ENCODE data around the gene CCT2. TPM values are rescaled to one million over a fixed set of nuclear protein-coding genes. Genes with fewer than 3 reads are reported as not detected.

CCT2 gene
- total RNA-seq, 1 experiment from 2014 or later = 398 TPM

DNA sequence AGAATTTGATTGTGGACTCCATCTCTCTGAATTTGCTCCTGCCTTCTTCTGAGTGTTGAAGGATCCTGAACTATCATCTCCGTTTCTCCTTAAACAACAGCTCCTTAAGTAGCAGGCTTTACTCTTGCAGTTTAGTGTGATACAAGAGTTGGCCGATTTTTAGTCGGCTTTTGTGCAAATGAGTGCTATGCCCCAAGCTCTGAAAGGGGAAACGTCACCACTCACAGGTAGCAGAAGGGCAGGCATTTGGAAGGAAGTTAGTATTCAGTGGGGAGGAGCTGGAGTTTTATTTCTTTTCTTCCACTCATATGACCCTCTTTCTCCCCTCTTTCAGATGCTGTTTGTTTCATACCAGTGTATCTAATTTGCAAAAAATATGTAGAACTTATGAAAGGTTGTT is 61.9 kb downstream of the CCT2 start (continued):
- TF ChIP-seq REST (IDR thresholded peaks at IDR 0.05; ENCODE audit: low read depth) (no peak), YY1 (IDR thresholded peaks at IDR 0.05; ENCODE audit: extremely low read depth, insufficient replicate concordance, low read depth, low read length) (no peak), EZH2 (IDR thresholded peaks at IDR 0.05) (no peak), ZFX (IDR thresholded peaks at IDR 0.05) (no peak), EGR1 (IDR thresholded peaks at IDR 0.05; ENCODE audit: low read depth) (no peak), CBX3 (IDR thresholded peaks at IDR 0.05; ENCODE audit: low read depth) (no peak)

- H3K4me3 ChIP-seq (replicated peaks in 1 of 2; ENCODE audit: low read depth in 1 of 2, low read length in 2 of 2) = no peak overlapping the region
- H3K79me2 ChIP-seq (ENCODE audit: insufficient read depth, low read length) = no peaks in the 10 kb centered on the region
- H2AFZ ChIP-seq (ENCODE audit: low read depth, low read length, poor library complexity, severe bottlenecking) = no peak overlapping the region
- ChIA-PET CTCF (no interaction called here), POLR2A (no interaction called here), RAD21 (ENCODE audit: low non-redundant PET in 1 of 2, low total read pairs in 2 of 2, uncharacterized antibody in 2 of 2, unreplicated experiment in 2 of 2) (no interaction called here)
- H3K4me1 ChIP-seq (ENCODE audit: control insufficient read depth in 1 of 2, insufficient read depth in 2 of 2, low read length in 2 of 2) = no peaks in the 10 kb centered on the region
- H4K20me1 ChIP-seq (ENCODE audit: insufficient read depth) = no peaks in the 10 kb centered on the region
- no peak overlapping the region for H3K4me2 ChIP-seq (ENCODE audit: low read length)
- intact Hi-C loops (cut with micrococcal nuclease) = no loop called here
- no peak overlapping the region for H3K27ac ChIP-seq (ENCODE audit: low read depth, low read length)
- no peaks in the 10 kb centered on the region for H3K9me3 ChIP-seq (ENCODE audit: control insufficient read depth in 1 of 2, insufficient read depth in 1 of 2, low read depth in 1 of 2, low read length in 2 of 2)
- no peak overlapping the region for H3K9ac ChIP-seq (ENCODE audit: low read length)
- no peak for ATAC-seq
- H3K27me3 ChIP-seq (ENCODE audit: insufficient read depth, low read length) = no peaks in the 10 kb centered on the region
- no peaks in the 10 kb centered on the region for H3K36me3 ChIP-seq (ENCODE audit: control insufficient read depth in 1 of 2, insufficient read depth in 2 of 2, low read length in 2 of 2)
- no peak for DNase-seq (ENCODE audit: low read depth, low spot score)
- no TSS peak for BruUV-seq (replicated peaks)
- H3K9me2 ChIP-seq (ENCODE audit: insufficient read depth) = no peaks in the 10 kb centered on the region
- TF ChIP-seq POLR2A (IDR thresholded peaks at IDR 0.05; ENCODE audit: borderline replicate concordance, extremely low read depth, insufficient read depth, insufficient read length) (no peak), SP1 (IDR thresholded peaks at IDR 0.05; ENCODE audit: low read depth) (no peak), SIN3A (IDR thresholded peaks at IDR 0.05; ENCODE audit: low read depth) (no peak), YY1 (IDR thresholded peaks at IDR 0.05; ENCODE audit: extremely low read depth, insufficient replicate concordance, low read depth, low read length) (no peak), EZH2 (IDR thresholded peaks at IDR 0.05) (no peak), POLR2AphosphoS5 (IDR thresholded peaks at IDR 0.05; ENCODE audit: low read depth, low read length) (no peak), ZNF274 (IDR thresholded peaks at IDR 0.05; ENCODE audit: low read depth, low read length) (no peak), ZFX (IDR thresholded peaks at IDR 0.05) (no peak), FOSL1 (IDR thresholded peaks at IDR 0.05; ENCODE audit: low read depth) (no peak), RAD21 (IDR thresholded peaks at IDR 0.05; ENCODE audit: low read depth) (no peak), EGR1 (IDR thresholded peaks at IDR 0.05; ENCODE audit: low read depth) (no peak), REST (IDR thresholded peaks at IDR 0.05; ENCODE audit: low read depth) (no peak), CBX3 (IDR thresholded peaks at IDR 0.05; ENCODE audit: low read depth) (no peak)
- TF ChIP-seq, protein P1, sequence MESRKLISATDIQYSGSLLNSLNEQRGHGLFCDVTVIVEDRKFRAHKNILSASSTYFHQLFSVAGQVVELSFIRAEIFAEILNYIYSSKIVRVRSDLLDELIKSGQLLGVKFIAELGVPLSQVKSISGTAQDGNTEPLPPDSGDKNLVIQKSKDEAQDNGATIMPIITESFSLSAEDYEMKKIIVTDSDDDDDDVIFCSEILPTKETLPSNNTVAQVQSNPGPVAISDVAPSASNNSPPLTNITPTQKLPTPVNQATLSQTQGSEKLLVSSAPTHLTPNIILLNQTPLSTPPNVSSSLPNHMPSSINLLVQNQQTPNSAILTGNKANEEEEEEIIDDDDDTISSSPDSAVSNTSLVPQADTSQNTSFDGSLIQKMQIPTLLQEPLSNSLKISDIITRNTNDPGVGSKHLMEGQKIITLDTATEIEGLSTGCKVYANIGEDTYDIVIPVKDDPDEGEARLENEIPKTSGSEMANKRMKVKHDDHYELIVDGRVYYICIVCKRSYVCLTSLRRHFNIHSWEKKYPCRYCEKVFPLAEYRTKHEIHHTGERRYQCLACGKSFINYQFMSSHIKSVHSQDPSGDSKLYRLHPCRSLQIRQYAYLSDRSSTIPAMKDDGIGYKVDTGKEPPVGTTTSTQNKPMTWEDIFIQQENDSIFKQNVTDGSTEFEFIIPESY (IDR thresholded peaks at IDR 0.05; ENCODE audit: extremely low read depth, insufficient replicate concordance, low read length) = no peak
These were observed 63.2 kb downstream of the CCT2 start for GRCh38 chr12:69648476-69648875.
